Measurements from ENCODE around the gene ING1. TPM values are rescaled to one million over a fixed set of nuclear protein-coding genes. Genes with fewer than 3 reads are reported as not detected.

The ING1 gene
- total and polyA plus RNA-seq, 2 donors from 2014 or later, result 7.8 to 12.4 TPM

DNA sequence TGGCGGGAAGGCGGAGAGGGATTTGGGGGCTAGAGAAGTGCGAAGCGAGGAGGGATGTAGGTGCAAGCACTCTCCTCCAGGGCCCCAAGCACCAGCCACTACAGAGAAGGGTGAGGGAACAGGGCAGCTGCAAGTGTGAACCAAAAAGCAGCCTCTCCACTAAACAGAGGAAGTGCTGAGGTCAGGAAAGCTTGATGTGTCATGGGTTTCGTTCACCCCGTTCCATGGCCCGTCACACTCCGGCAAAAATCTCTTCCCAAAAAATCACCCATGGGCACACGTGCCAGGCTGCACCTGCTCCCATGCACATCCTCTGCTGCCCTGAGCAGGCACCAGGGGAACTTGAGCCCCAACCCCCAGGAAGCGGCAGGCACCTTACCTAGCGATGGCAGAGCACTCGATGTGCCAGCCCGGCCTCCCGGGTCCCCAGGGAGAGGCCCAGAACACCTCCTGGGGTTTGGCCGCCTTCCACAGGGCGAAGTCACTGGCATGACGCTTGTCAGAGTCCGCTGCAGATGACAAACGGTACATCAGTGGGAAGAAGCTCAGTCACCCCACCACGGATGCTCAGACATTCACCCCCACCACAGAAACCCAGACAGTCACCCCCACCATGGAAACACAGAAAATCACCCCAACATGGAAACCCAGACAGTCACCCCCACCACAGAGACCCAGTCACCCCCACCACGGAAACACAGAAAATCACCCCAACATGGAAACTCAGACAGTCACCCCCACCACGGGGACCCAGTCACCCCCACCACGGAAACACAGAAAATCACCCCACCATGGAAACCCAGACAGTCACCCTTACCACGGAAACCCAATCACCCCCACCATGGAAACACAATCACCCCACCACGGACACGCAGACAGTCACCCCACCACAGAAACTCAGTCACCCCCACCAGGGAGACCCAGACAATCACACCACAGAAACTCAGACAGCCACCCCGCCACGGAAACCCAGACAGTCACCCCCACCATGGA lies 36.6 kb upstream of the ING1 start:
- H3K9me3 ChIP-seq (ENCODE audit: control insufficient read depth in 2 of 3, insufficient read depth in 1 of 3, low read length in 3 of 3), result no peaks in the 10 kb centered on the region
- H3K27ac ChIP-seq (ENCODE audit: low read depth in 2 of 2, low read length in 2 of 2), result no peak overlapping the region
- H3K4me3 ChIP-seq (ENCODE audit: low read length in 3 of 3), result no peak overlapping the region
- H3K36me3 ChIP-seq (ENCODE audit: control insufficient read depth in 2 of 3, insufficient read depth in 3 of 3, low read length in 3 of 3), result peaks cover 7 to 15% (median 13%) of the 10 kb centered on the region in 3 donors
- DNase-seq (no peak), FAIRE-seq (no peak)
- no peaks in the 10 kb centered on the region for H3K4me1 ChIP-seq (ENCODE audit: control insufficient read depth in 2 of 3, insufficient read depth in 2 of 3, low read depth in 1 of 3, low read length in 3 of 3)
- no peaks in the 10 kb centered on the region for H3K27me3 ChIP-seq (ENCODE audit: control insufficient read depth, insufficient read depth, low read length)
- intact Hi-C loops (cut with DNase I), result no loop called here
- TF ChIP-seq, protein P1, sequence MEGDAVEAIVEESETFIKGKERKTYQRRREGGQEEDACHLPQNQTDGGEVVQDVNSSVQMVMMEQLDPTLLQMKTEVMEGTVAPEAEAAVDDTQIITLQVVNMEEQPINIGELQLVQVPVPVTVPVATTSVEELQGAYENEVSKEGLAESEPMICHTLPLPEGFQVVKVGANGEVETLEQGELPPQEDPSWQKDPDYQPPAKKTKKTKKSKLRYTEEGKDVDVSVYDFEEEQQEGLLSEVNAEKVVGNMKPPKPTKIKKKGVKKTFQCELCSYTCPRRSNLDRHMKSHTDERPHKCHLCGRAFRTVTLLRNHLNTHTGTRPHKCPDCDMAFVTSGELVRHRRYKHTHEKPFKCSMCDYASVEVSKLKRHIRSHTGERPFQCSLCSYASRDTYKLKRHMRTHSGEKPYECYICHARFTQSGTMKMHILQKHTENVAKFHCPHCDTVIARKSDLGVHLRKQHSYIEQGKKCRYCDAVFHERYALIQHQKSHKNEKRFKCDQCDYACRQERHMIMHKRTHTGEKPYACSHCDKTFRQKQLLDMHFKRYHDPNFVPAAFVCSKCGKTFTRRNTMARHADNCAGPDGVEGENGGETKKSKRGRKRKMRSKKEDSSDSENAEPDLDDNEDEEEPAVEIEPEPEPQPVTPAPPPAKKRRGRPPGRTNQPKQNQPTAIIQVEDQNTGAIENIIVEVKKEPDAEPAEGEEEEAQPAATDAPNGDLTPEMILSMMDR (IDR thresholded peaks at IDR 0.05; ENCODE audit: borderline replicate concordance, extremely low read depth, insufficient read depth), result no peak
- no peak overlapping the region for H3K9ac ChIP-seq (ENCODE audit: low read length in 3 of 3)

DNA sequence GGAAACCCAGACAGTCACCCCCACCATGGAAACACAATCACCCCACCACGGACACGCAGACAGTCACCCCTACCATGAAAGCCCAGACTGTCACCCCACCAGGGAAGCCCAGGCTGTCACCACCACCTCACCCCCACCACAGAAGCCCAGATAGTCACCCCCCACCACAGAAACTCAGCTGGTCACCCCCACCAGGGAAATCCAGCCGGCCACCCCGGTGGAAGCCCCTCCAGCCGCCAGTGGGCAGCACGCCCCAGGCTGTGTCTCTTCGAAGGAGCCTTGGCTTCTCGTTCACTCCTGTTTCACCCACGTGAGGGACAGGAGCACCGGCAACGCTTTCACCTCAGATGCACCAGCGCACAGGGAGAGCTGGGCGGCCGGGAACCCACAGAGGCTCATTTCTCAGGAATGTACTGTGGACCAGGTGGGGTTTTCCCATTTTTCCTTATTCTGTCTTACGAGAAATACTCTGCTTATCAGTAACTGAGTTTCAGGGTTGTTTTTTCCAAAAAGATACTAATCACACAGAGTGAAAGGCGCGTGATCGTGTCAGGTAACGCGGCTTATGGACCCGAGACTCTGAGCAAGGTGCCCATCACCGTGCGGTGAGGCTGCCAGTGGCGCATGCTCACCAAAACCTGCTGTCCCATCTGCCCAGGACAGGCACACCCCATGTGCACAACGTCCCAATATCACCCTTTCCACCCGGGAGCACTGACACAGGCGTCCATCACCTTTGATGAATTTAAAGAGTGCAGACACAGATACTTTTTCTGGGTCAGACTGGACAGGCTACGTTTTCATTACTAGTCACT lies 35.6 kb upstream of the ING1 start:
- Histone ChIP-seq H3K4me1 (ENCODE audit: control insufficient read depth in 2 of 3, insufficient read depth in 2 of 3, low read depth in 1 of 3, low read length in 3 of 3) (no peaks in the 10 kb centered on the region), H3K9me3 (ENCODE audit: control insufficient read depth in 2 of 3, insufficient read depth in 1 of 3, low read length in 3 of 3) (no peaks in the 10 kb centered on the region), H3K36me3 (ENCODE audit: control insufficient read depth in 2 of 3, insufficient read depth in 3 of 3, low read length in 3 of 3) (peaks cover 9 to 18% (median 16%) of the 10 kb centered on the region in 3 donors), H3K27ac (ENCODE audit: low read depth in 2 of 2, low read length in 2 of 2) (no peak overlapping the region), H3K9ac (ENCODE audit: low read length in 3 of 3) (no peak overlapping the region), H3K4me3 (ENCODE audit: low read length in 3 of 3) (no peak overlapping the region), H3K27me3 (ENCODE audit: control insufficient read depth, insufficient read depth, low read length) (no peaks in the 10 kb centered on the region)
- no peak for FAIRE-seq
- TF ChIP-seq, protein P1 (IDR thresholded peaks at IDR 0.05; ENCODE audit: borderline replicate concordance, extremely low read depth, insufficient read depth), result no peak
- no peak for DNase-seq
- intact Hi-C loops (cut with DNase I), result no loop called here

DNA sequence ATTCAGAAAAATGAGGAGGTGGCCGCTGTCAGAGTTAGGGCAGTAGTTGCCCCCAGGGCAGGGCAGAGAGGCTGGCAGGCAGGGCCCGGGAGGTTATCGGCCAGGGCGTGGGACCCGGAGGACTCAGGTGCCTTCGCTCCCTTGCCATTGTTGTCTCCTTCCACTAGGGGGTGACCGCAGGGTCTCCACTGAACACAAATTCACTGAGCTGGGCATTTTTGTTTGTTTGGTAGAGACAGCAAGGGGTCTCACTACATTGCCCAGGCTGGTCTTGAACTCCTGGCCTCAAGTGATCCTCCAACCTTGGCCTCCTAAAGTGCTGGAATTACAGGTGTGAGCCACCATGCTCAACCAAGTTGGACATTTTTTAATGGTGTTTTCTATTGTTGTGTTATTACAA lies 32.6 kb upstream of the ING1 start:
- Histone ChIP-seq H3K36me3 (ENCODE audit: control insufficient read depth in 2 of 3, insufficient read depth in 3 of 3, low read length in 3 of 3) (peaks cover 9 to 18% (median 16%) of the 10 kb centered on the region in 3 donors), H3K27me3 (ENCODE audit: control insufficient read depth, insufficient read depth, low read length) (no peaks in the 10 kb centered on the region), H3K9me3 (ENCODE audit: control insufficient read depth in 2 of 3, insufficient read depth in 1 of 3, low read length in 3 of 3) (no peaks in the 10 kb centered on the region), H3K4me1 (ENCODE audit: control insufficient read depth in 2 of 3, insufficient read depth in 2 of 3, low read depth in 1 of 3, low read length in 3 of 3) (peaks cover 0 to 4% (median 0%) of the 10 kb centered on the region in 3 donors), H3K9ac (ENCODE audit: low read length in 3 of 3) (no peak overlapping the region), H3K4me3 (ENCODE audit: low read length in 3 of 3) (no peak overlapping the region), H3K27ac (ENCODE audit: low read depth in 2 of 2, low read length in 2 of 2) (no peak overlapping the region)
- no peak for FAIRE-seq
- DNase-seq, result no peak
- TF ChIP-seq, protein P1 (IDR thresholded peaks at IDR 0.05; ENCODE audit: borderline replicate concordance, extremely low read depth, insufficient read depth), result no peak
- intact Hi-C loops (cut with DNase I), result no loop called here
